Esophagus muscularis mucosa (tissue), 3 donors: ENCODE data around the gene ZNF454.

ENCODE experiments used
- POLR2A ChIP-seq: fragments of 450-650 bp; IDR thresholded peaks from one replicate; pipeline ENCODE4 v1.6.1; 2017; ENCODE audit warnings: antibody characterized with exemption, moderate library complexity, mild to moderate bottlenecking, low read depth
- POLR2AphosphoS5 ChIP-seq, 2 donors: sonication (generic); formaldehyde crosslinking; IDR thresholded peaks; one replicate each; pipeline ENCODE4 v1.6.1; 2017; ENCODE audit warnings: antibody characterized with exemption in 2 of 2
- TF ChIP-seq, protein P1 (sequence below), 3 experiments: fragments of 200-600 bp in 2 of 3; fragments of 450-650 bp in 1 of 3; sonication (generic) in 2 of 3; IDR thresholded peaks; one replicate each; pipeline ENCODE4 v1.5.1; 2017 to 2019; ENCODE audit warnings: antibody characterized with exemption in 3 of 3, mild to moderate bottlenecking in 2 of 3, moderate library complexity in 1 of 3

DNA sequence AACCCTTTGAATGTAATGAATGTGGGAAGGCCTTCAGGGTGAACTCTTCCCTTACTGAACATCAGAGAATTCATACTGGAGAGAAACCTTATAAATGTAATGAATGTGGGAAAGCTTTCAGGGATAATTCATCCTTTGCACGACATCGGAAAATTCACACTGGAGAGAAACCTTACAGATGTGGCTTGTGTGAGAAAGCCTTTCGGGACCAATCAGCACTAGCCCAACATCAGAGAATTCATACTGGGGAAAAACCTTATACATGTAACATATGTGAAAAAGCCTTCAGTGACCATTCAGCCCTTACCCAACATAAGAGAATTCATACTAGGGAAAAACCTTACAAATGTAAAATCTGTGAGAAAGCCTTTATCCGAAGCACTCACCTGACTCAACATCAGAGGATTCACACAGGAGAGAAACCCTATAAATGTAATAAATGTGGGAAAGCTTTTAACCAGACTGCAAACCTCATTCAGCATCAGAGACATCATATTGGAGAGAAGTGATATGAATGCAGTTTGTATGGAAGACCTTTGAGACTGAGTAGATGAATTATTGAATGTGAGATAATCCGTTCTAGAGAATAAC, 24.6 kb downstream of the ZNF454 start:
- TF ChIP-seq, protein P1, sequence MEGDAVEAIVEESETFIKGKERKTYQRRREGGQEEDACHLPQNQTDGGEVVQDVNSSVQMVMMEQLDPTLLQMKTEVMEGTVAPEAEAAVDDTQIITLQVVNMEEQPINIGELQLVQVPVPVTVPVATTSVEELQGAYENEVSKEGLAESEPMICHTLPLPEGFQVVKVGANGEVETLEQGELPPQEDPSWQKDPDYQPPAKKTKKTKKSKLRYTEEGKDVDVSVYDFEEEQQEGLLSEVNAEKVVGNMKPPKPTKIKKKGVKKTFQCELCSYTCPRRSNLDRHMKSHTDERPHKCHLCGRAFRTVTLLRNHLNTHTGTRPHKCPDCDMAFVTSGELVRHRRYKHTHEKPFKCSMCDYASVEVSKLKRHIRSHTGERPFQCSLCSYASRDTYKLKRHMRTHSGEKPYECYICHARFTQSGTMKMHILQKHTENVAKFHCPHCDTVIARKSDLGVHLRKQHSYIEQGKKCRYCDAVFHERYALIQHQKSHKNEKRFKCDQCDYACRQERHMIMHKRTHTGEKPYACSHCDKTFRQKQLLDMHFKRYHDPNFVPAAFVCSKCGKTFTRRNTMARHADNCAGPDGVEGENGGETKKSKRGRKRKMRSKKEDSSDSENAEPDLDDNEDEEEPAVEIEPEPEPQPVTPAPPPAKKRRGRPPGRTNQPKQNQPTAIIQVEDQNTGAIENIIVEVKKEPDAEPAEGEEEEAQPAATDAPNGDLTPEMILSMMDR (IDR thresholded peaks at IDR 0.05) = no peak
- no peak for TF ChIP-seq POLR2A
- TF ChIP-seq POLR2AphosphoS5 (IDR thresholded peaks at IDR 0.05) = no peak
